Esophagus squamous epithelium (tissue), 5 donors: ENCODE measurements around the gene NAV2. TPM values are rescaled to one million over a fixed set of nuclear protein-coding genes. Genes with fewer than 3 reads are reported as not detected.

Source experiments
- DNase-seq: peaks from one replicate; lab custom pipeline; 2025; lab: John Stamatoyannopoulos, UW
- H3K27ac ChIP-seq, 4 donors: fragments of 200-600 bp; sonication (generic); one replicate each; pipeline ENCODE4 v1.5.1; 2016 to 2019; ENCODE audit warnings: mild to moderate bottlenecking in 1 of 4
- H3K27me3 ChIP-seq, 4 donors: fragments of 200-600 bp; sonication (generic); 1 replicate in 3 of 4; 2 replicates in 1 of 4; pipeline versions ENCODE4 v1.5.1 to v1.6.0; 2017 to 2021; ENCODE audit warnings: antibody characterized with exemption in 1 of 4
- H3K36me3 ChIP-seq, 3 donors: fragments of 200-600 bp; sonication (generic); one replicate each; pipeline ENCODE4 v1.5.1; 2016 to 2019
- H3K4me1 ChIP-seq, 3 donors: fragments of 200-600 bp; sonication (generic); one replicate each; pipeline ENCODE4 v1.5.1; 2017 to 2019
- H3K4me3 ChIP-seq, 4 donors: fragments of 200-600 bp; sonication (generic); 1 replicate in 3 of 4; 2 replicates in 1 of 4; pipeline ENCODE4 v1.5.1; 2016 to 2019; ENCODE audit warnings: mild to moderate bottlenecking in 2 of 4, moderate library complexity in 1 of 4
- H3K9me3 ChIP-seq, 3 donors: fragments of 200-600 bp; sonication (generic); one replicate each; pipeline ENCODE4 v1.5.1; 2016 to 2019
- CTCF ChIP-seq, 6 experiments: fragments of 450-650 bp in 4 of 6; fragments of 200-600 bp in 2 of 6; sonication (generic) in 2 of 6; IDR thresholded peaks; one replicate each; pipeline ENCODE4 v1.5.1; 2016 to 2019; ENCODE audit warnings: antibody characterized with exemption in 6 of 6, mild to moderate bottlenecking in 4 of 6, moderate library complexity in 4 of 6
- POLR2A ChIP-seq, 4 donors: fragments of 450-650 bp; IDR thresholded peaks; one replicate each; pipeline ENCODE4 v1.6.1; 2017; ENCODE audit warnings: antibody characterized with exemption in 4 of 4, mild to moderate bottlenecking in 4 of 4, moderate library complexity in 3 of 4
- WGBS, 2 donors: methylation state at CpG; one replicate each; pipeline ENCODE4 v1.1.5; 2018; 5-methylcytosine and 5-hydroxymethylcytosine counted together
- intact Hi-C: fragments of 100-400 bp; cut with DNase I; formaldehyde crosslinking; loops from one replicate; pipeline ENCODE4 v1.15.0; 2022
- total RNA-seq, 4 donors: library from RNA; depleted of rRNA; stranded (reverse); fragments of >200 nt; gene quantifications; one replicate each; pipeline ENCODE4 v1.1.0, GENCODE V29; 2016
- donor health status: DM: yes; HTN: yes; CAD: no.

NAV2 gene
- total RNA-seq, 4 donors from 2014 or later, result 4.9 to 19.1 (median 14.6) TPM

DNA sequence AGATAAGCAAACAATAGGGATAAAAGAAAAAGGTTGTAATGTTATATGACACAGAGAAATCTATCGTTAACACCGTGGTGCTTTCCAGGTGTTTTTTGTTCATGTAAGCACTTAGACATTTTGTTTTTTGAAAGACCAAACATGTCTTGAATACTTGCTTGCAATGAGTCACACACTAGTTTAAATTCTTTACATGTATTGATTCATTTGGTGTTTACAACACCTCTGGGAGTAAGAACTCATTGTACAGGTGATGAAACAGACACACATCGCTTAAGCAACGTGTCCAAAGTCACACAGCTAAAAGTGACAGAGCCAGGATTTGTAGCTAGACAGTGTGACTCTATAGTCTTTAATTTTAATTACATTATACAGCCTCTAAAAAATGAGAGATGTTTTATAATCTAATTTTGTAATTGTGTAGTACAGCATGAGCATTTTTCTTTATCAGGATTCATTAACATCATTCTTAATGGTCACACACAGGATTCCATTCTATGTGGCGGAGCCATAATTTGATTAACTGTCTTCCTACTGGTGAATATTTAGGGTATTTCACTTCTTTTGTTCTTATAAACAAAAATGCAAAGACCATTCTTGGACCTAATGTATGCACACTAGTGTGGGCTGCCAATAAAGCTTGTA, 298.8 kb downstream of the NAV2 start:
- TF ChIP-seq POLR2A (IDR thresholded peaks at IDR 0.05), result no peak
- no peak for TF ChIP-seq CTCF (IDR thresholded peaks at IDR 0.05)
- 41 to 55% methylated on average over 5 of the region's 5 CpGs for WGBS, 2 donors
- Histone ChIP-seq H3K9me3 (no peaks in the 10 kb centered on the region), H3K4me1 (peaks cover 0 to 49% (median 3%) of the 10 kb centered on the region in 3 donors), H3K27ac (peak overlapping the region in 1 of 4 donors; percentile 7), H3K4me3 (no peak overlapping the region), H3K27me3 (no peaks in the 10 kb centered on the region), H3K36me3 (no peaks in the 10 kb centered on the region)
- intact Hi-C loops, result no loop called here
- DNase-seq, result no peak

- no peak overlapping the region for H3K27ac ChIP-seq
- H3K36me3 ChIP-seq, result no peaks in the 10 kb centered on the region
- DNase-seq, result no peak
- no peak overlapping the region for H3K4me3 ChIP-seq
- no peaks in the 10 kb centered on the region for H3K9me3 ChIP-seq
- intact Hi-C loops, result no loop called here
- H3K4me1 ChIP-seq, result peaks cover 0 to 53% (median 0%) of the 10 kb centered on the region in 3 donors
- WGBS, 2 donors, result 61 to 64% methylated on average over 7 of the region's 7 CpGs
- TF ChIP-seq CTCF (IDR thresholded peaks at IDR 0.05) (no peak), POLR2A (IDR thresholded peaks at IDR 0.05) (no peak)
- no peaks in the 10 kb centered on the region for H3K27me3 ChIP-seq
Observed at GRCh38 chr11:20013346-20014066, 300.9 kb downstream of the NAV2 start.

DNA sequence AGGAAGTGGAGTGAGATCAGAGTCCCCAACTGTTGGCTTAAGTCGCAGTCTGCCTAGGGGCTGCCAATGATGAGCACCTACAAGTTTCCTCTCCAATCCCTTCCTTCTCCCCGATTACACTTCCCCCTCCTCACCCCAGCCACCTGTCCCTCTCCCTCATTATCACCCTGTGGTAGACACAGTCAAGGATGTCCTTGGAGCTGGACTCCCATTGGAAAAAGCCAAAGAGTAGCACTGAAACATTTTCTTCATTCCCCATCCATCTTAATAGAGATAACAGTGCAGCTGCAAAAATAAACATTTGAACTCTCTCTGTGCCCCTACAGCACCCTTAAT, 301.4 kb downstream of the NAV2 start:
- TF ChIP-seq CTCF (IDR thresholded peaks at IDR 0.05), result no peak
- TF ChIP-seq POLR2A (IDR thresholded peaks at IDR 0.05), result no peak
- no peaks in the 10 kb centered on the region for H3K9me3 ChIP-seq
- no peak overlapping the region for H3K27ac ChIP-seq
- intact Hi-C loops, result no loop called here
- no peak overlapping the region for H3K4me3 ChIP-seq
- DNase-seq, result no peak
- H3K36me3 ChIP-seq, result no peaks in the 10 kb centered on the region
- 38 to 41% methylated on average over 2 of the region's 2 CpGs for WGBS, 2 donors
- no peaks in the 10 kb centered on the region for H3K27me3 ChIP-seq
- peaks cover 0 to 49% (median 0%) of the 10 kb centered on the region in 3 donors for H3K4me1 ChIP-seq

- WGBS, 2 donors, result 93 to 95% methylated on average over 3 of the region's 3 CpGs
Observed at GRCh38 chr11:20015101-20015500, 302.5 kb downstream of the NAV2 start.

More at GRCh38 chr11:20015101-20015500, 302.5 kb downstream of the NAV2 start:
- intact Hi-C loops, result no loop called here
- Histone ChIP-seq H3K27ac (no peak overlapping the region), H3K36me3 (no peaks in the 10 kb centered on the region), H3K9me3 (no peaks in the 10 kb centered on the region), H3K27me3 (no peaks in the 10 kb centered on the region), H3K4me3 (no peak overlapping the region), H3K4me1 (peaks cover 0 to 46% (median 0%) of the 10 kb centered on the region in 3 donors)
- TF ChIP-seq CTCF (IDR thresholded peaks at IDR 0.05) (no peak), POLR2A (IDR thresholded peaks at IDR 0.05) (no peak)
- DNase-seq, result no peak
